NCI-H1048 (cell line): ENCODE measurements around the gene CNPPD1.
A peak's percentile ranks its signal among the peaks of the same experiment; 100 is the strongest.

ENCODE experiments used
- DNase-seq: peaks from one replicate; lab custom pipeline; 2025; lab: John Stamatoyannopoulos, UW

CNPPD1 gene

DNA sequence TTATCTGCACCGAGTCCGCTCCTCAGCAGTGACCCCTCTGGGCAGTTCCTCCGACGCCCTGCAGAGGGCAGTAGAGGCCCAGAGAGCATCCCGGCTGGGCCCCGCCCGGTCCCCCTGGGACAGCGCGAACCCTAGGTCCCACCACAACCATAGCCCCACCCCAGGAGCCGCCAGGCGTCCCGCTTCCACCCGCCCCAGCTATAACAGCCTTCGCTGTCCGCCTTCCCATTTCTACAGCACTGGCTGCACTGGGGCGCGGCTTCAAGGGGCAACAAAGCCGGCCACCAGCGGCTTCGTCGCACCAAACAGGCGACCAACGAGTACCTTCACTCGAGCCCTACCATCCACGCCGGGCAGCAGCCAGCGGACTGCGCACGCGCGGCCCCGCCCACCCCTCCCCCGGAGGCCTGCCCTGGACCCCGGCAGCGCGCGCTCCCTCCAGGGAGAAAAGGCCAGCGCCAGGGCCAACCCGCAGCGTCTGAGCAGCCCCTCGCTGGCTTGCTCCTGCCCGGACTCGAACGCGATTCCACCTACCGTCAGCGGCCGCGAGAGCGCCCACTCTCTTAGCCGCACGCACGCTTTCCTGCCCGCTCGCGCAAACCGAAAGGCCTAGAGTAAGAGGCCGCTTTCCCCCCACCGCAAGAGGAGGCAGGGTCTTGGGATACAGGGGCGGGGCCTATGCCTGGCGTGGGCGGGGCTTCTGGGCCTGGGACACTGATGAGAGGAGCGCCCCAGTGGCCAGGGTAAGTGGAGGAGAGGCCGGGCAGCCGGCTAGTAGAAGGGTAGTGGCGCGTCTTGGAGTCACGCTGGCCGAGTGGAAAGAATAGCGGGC lies 16.3 kb downstream of the CNPPD1 start, which contains the start of gene NHEJ1:
TSS of gene NHEJ1 (minus strand) at position 630 of the 832 bp plus-strand sequence. CDS start 2,453 bp downstream, outside the sequence.
- DNase-seq = peak; percentile 67

DNA sequence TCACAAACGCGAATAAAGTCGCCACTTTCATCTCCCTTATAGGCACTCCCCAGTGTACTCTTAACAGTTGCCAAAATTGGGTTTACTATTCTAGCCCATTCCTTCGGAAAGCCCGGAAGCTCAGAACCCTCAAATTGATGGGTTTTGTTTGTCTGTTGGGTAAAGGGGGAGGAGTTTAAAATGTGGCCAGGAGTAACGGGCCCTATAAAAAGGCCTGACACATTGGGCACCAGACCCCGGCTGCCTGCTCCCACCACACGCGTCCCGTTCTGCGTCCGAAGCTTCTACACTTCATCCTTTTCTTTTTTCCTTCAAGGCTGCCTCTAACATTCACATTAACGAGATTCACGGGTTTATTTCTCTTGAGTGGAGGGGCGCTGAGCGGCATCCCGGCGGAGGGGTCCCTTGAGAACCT lies 16.9 kb downstream of the CNPPD1 start:
- no peak for DNase-seq

DNA sequence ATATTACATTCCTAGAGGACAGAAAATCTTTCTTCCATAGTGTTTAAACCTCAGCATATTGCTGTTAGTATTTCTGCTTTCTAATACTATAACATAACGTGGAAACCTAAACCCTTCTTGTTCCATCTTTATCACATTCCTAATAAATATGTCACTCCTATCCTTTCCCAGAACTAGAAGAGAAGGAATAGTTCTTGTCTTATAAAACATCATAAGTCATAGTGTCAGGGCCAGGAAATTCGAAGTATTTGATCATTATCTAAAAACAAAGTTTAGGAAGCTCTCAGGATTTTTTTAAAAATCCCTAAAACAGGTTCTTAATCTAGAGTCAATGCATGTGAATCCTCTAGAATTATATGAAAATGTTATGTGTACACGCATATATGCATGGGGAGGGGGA lies 18.1 kb downstream of the CNPPD1 start:
- DNase-seq = no peak

DNA sequence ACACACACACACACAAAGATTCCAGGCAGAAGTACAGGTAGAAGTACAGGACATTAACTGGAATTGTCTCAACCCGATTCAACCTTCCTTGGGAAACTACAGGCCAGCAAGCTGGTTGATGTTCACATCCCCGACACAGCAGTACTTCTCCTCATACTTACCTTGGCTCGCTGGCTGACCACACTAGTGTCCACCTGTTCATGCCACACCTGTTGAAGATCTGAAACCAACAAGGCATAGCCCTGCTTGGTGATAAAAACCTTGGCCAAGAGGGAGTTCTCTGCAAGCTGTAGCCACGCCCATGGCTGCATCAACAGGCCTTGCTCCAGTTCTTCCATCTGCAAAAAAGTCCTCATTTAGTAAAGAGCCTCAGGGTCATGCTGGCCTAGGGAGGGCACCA lies 18.7 kb downstream of the CNPPD1 start:
- DNase-seq = no peak

DNA sequence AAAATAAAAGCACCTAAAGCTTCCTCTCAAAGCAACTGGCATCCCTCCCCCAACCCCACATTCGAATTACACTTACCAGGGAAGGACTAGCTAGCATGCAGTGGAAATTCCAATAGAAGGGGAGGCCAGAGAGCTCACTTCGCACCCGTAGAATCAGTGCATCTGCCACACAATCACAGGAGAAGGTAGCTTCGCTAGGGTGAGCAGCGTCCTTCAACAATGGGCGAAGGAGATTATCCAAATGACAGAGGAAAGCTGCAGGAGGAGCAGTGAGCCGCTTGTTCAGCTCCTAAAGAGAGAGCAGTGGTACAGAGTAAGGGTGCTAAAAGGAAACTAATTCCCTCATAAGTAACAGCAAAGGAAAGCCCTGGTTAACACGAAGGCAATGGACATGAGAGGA lies 19.3 kb downstream of the CNPPD1 start:
- DNase-seq = no peak

DNA sequence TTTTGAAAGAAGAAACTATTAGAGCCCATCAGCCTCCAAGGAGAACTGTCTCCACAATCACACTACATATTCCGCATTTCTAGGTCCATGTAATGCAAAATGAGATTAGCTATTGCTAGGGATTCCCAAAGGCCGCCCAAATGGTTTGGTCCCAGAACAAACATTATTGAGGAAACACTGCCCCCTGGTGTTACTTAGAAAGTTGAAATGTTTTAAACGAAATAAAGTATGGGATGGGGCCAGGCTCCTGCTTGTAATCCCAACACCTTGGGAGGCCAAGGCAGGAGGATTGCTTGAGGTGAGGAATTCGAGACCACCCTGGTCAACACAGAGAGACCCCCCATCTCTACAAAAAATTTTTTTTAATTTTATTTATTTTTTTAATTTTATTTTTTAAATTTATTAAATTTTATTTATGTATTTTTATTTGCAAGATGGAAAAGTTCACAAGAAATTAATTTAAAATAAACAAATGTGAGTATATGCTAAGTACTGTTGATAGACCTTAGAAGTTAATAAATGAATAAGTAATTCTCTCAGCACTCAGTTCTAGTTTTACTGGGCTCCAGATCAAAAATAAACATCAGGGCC lies 21.6 kb downstream of the CNPPD1 start:
- DNase-seq = peak; percentile 48

DNA sequence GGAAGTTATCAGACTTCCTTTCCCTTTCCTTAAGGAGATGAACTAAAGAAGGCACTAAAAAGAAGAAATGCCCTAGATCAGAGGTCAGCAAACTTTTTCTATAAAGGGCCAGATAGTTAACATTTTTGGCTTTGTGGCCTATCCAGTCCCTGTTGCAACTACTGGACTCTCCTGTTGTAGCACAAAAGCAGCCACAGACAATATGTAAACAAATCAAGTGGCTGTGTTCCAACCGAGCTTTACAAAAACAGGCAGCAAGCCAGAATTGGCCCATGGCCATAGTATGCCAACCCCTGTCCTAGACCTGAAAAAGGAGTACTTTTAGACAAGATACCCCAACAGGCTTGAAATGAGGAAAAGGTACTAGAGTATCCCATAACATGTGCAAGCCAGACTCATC lies 27.1 kb downstream of the CNPPD1 start:
- DNase-seq = no peak

DNA sequence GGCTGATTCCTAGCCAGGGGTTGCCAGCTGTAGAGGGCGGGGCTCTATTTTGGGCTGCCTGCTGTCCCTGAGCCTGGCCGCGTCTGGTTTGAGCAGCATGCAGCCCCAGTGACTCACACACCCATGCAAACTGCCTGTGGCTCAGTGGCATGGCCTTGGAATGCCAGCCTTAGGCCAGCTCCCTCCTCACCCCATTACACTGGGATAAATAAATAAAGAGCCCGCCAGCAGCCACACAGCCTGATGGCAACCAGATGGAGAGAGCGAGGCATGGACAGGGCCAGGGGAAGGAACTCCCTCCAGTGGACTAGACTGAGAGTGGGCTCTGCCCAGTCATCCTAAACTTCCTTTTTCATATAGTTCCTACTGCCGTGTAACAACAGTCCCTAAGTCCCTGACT lies 34.4 kb downstream of the CNPPD1 start:
- DNase-seq = no peak

DNA sequence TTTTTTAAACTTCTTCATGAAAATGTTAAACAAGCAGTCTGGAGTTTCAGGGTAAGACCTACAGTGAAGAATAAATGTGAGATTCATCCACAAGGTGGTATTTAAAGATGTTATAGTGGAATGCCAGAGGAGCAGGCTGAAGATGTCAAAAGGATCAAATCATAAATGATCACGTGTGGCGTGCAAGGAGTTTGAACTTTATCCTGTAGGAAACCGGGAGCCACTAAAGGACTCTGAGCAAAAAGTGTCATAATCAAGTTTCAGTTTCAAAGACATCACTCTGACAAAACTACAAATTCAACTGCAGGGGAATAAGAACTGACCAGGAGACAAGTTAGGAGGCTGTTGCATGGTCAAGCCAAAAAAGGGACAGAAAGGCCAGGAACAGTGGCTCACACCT lies 36.0 kb downstream of the CNPPD1 start:
- no peak for DNase-seq

DNA sequence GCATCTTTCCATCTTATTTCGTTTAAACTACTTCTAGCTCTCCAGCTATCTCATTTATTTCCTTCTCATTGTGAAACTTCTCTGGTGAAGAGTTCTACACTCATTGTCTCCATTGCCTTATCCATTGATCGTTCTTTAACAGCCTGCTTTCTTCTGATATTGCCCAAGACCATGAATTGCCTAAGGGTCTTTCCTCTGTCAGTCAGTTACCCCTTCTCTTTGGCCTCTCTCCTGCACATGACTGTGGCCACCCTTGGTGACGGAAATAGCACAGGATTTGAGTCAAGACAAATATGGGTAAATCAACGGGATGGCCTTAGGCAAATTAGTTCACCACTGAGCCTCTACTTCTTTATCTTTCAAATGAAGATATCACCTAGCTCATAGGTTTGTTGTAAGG lies 42.7 kb downstream of the CNPPD1 start:
- DNase-seq = no peak

DNA sequence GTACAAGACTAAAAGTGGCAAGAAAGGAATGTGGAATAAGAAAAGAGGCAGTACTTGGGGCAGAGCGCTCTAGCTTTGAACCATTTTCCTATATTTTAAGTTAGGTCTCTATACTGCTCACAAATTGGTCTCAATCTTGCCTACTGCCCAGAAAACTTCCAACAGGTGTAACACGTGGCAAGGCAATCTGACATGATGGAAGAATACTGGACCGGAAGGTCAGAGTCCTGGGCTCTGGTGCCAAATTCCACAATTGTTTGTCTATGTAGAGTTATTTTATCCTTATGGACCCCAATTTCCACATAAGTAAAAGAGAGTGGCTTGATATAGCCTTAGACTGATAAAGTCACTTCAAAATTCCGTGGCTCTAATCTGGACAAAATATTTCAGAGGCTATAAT lies 45.0 kb downstream of the CNPPD1 start:
- DNase-seq = no peak

DNA sequence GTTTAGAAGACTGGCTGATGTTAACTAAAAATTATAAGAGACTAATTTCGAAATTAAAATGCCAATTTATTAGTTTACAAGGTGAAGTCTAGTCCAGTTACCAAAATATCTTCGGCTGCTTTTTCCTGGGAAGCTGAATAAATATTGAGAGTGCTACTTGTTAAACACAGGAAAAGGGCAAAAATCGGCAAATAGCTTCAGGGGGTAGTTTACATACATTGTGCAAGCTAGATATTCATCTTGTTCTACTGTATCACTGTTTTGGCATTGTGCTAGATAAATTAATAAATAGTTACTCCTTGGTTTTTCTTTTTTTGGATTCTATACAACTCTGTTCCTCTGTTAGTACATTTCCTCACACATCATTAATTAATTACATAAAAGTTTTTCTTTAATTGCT lies 45.4 kb downstream of the CNPPD1 start:
- DNase-seq = no peak

DNA sequence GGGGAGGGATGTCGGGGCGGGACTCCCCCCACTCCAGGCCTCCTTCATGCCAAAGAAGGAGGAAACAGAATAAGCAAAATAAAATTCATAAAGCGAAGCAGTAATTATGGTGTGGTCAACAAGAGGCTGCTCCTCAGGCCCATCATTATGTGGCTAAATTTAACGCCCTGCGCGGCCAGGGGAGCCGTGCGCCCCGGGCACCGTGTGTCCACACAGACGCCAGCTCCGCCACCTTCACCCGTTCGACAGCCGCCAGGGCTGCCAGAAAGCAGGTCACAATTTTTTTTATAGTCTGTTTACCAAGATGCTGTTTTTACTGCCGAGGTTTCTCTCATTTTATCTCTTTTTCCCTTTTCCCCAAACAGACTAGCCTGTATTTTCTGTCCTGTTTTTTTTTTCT lies 47.1 kb downstream of the CNPPD1 start:
- DNase-seq = no peak

DNA sequence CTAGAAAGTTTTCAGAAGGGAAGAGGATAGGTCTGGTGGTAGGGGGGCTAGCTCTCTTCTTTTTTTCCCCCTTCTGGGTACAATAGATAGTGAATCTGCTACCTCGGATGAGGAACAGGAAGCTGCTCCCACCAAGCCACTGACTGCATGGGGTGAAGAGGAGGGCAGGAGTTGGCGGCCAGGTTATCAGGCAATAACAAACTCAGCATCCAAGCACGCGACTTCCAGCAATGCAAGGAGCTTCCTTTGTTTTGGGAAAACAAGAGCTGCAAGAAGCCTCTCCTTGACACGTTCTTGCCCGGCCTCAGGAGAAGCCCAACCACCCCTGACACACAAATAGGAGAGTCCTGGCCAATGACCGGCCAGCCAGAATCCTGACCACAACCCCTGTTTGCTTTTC lies 48.3 kb downstream of the CNPPD1 start:
- no peak for DNase-seq

DNA sequence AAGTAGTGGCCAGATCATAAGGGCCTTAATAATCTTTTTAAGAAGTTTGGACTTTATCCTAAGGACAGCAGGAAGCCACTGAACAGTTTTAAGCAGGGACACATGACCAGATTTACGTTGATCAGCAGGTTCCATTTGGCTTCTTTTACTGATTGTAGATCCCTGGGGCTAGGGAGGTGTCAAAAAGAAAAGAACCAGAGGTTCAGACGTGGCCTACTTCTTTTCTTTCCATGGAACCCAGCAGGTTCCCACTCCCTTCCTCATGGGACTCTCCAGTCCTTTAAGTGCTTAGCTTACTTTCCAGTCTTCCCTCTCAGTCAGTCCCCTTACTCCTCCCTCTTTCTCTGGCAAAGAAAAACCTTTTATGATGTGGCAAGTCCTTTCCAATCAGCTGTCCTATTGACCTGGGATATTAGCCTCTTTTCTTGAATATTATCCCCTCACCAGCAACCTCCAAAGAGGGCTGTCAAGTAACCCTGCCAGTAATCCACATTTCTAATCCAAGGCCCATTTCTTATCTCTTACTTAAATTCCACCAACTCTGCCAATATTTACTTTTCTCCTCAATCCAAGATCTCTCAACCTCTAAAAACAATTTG lies 49.6 kb downstream of the CNPPD1 start:
- no peak for DNase-seq

DNA sequence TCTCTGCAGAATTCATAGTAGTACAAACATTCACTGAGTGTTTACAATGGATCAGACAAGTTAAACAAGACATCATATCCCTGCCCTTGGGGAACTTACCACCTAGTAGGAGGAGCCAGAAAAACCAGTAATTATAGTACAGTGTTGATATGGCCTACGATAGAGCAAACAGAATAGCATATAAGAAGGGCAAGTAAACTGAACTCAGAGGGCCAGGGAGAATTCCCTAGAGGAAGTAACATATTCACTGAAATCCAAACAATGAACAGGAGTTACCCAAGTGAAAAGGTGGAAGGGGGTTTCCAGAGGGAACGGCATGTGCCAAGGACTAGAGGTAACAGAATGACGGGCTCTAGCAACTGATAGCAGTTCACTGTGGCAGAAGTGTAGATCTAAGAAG lies 50.2 kb downstream of the CNPPD1 start:
- no peak for DNase-seq

DNA sequence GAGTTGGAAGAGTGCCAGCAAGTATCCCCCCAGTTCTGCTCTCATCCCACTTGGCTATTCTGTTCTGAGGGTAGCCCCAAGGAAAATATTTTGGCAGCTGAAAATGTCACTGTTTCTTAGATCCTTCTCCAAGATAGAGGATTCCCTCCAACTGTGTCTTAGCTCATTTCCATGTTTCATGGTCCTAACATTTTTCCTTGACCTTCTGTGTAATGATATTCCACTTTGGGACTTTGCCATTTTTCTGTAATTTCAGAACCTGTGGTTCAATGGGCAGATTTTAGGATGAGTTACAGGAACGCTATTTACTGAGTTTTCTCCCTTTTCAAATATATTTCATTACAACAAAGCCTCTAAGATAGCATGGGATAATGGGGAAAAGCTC lies 50.8 kb downstream of the CNPPD1 start:
- DNase-seq = no peak

DNA sequence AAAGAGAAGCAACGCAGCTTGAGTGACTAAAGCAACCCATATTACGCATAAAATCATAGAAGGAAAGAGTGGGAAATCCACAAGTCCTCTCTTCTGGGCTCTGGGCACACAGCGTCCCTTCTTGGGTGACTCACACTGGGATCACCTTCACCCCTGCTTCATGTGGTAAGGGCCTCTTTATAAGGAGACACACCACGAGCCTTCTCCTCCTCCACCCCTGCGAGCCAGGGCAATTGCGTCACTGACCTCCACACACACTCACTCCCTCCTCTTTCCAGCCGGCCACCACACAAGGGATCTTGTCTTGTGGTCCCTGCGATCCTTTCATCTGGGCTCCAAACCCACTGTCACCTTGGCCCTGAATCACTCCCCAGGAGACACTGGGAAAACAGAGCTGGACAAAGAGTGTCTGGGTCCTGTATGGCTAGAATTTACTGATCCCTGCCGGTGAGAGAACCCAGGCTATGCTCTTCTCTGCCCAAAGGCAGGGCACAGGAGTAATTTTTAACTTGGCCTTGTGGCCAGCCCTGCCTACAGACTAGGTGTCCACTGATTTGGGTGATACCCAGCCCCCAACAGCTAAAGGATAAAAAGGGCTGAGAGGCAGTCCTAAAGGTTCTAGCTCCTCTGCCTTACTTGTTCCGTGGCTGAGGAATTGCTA lies 51.4 kb downstream of the CNPPD1 start:
- DNase-seq = no peak

DNA sequence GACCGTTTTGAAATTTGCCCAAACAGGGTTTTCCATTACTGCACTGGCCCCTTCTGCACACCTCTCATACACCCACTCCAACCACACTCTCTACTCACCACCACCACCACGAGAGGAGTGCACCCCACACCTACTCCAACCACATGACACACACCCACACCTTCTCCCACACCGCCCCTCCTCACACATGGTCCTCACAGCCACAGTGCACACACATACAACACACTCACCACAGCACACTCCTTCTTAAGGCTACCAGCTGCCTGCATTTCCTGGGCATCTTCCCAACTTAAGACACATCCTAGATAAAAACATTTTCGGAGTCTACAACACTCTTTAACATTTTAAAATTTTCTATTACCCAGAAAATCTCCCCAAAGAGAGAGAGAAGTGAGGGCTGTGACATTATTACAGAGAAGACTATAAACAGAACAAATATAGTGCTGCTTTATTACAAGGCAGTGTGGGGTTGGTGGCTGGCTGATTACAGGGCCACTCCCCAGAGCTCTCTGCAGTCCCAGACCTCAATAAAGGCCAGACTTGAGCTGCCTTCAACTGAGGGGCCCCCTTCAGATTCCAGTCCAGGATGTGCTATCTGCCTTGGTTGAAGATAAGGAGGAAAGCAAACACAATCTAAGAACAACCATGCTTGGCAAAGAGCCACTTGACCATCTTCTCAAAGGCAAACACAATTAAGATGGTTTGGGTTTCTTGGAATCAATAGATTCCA lies 52.2 kb downstream of the CNPPD1 start:
- no peak for DNase-seq

DNA sequence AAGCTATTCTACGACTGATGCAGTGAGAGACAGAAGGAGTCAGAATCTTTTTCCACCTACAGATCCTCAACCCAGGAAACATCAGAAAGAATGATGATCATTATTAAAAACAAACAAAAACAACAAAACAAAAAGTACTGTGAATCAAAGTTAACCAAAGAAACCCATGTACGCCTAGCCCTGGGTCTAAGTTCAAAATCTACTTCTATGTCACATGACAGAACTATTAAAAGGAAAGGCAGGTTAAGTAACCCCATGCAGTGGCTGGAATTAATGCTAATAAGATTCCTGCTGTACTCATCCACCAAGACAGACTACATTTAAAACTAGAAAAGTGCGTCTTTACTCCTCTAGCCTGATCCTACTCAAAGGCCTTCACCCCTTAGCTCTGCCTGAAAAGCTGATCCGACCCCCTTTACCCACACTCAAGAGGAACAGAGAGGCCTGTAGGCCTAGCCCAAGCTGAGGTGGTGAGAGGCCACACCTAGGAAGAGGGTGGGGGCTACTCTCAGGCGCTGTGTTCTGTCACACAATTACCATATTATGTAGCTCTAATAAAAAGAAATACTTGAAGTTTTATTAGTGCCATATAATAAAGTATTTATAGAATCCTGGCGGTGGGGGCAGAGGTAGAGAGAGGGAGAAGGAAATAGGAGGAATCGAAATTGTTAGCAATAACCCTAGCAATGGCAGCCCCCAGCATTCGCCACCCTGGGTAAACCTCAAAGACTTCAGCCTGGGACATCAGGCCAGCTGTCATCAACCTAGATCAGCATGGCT lies 53.2 kb downstream of the CNPPD1 start:
- no peak for DNase-seq

DNA sequence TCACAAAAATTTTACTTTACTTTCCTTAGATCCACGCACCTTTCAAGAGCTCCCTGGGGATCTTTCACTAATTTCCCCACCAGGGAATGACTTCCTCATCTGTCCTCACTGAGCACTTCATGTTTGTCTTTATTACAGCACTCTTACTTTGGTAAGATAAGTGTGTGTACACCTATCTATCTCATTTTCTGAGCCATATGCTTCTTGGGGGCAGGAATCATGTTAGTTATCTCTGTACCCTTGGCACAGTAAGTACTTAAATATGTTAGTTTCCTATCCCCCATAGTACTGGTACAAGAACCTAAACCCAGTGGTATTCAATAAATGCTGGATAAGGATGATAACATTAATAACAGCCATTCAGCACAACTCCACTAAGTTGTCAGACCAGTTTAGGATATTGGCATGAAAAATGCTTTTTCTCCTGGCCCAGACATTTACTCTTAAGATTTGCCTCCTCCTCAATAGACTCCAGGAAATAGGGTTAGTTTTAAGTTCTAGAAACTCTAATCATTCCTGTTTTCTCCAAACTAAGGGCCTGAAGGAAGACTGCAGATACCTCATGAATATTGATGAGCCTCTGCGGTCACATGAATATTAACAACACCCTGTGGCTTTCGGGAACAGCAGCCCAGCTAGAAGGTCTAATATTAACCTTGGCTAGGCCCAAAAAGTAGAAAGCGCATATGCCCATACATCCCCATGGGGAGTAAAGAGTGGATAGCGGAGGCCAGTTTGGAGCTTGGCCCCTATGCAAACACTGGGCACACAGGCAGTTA lies 54.3 kb downstream of the CNPPD1 start:
- DNase-seq = no peak
